Fibroblast of the aortic adventitia (primary cell): ENCODE measurements around the gene VPS37B. TPM values are rescaled to one million over a fixed set of nuclear protein-coding genes. Genes with fewer than 3 reads are reported as not detected.
"Not testable (repeated sequence)": the region's sequence is repeated elsewhere in the genome, so short reads cannot be mapped to it uniquely, and the experiment has no call there.

Source experiments
- DNase-seq: peaks from one replicate; pipeline ENCODE4 v3.0.0-alpha.2; 2010; ENCODE audit warnings: low read depth
- H3K4me3 ChIP-seq: 2 replicates; pipeline ENCODE4 v1.5.1; 2011; ENCODE audit warnings: low read depth, mild to moderate bottlenecking, control low read depth, low read length, moderate library complexity
- total RNA-seq: library from RNA; depleted of rRNA; stranded (reverse); fragments of >200 nt; gene quantifications from 2 replicates; pipeline ENCODE4 v1.2.3, GENCODE V29; 2012; ENCODE audit warnings: low replicate concordance
- TF ChIP-seq, protein P1 (sequence below): IDR thresholded peaks from 2 replicates; pipeline ENCODE4 v1.5.1; 2011; ENCODE audit warnings: mild to moderate bottlenecking, low read length, control low read depth, inconsistent platforms; ENCODE audit not compliant: insufficient read depth

The VPS37B gene
- total RNA-seq, 1 donor = 17.8 TPM

DNA sequence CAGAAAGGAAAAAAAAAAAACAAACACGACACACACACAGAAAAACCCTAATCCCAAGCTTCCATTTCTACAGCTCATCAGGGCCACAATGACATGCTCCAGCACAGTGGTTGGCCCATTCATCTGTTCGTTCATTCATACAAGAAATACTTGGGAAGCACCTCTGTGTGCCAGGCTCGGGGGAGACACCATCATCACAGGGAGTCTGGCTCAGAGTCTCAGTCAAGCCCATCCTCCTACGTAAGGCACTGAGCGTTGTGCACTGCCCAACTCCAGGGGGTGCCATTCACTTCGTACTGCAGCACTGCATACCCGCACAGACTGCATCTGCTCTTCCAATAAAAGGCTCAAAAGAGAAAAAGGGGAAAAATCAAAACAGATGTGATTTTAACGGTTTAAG, 15.3 kb downstream of the VPS37B start:
- DNase-seq = peak; percentile 73
- TF ChIP-seq, protein P1, sequence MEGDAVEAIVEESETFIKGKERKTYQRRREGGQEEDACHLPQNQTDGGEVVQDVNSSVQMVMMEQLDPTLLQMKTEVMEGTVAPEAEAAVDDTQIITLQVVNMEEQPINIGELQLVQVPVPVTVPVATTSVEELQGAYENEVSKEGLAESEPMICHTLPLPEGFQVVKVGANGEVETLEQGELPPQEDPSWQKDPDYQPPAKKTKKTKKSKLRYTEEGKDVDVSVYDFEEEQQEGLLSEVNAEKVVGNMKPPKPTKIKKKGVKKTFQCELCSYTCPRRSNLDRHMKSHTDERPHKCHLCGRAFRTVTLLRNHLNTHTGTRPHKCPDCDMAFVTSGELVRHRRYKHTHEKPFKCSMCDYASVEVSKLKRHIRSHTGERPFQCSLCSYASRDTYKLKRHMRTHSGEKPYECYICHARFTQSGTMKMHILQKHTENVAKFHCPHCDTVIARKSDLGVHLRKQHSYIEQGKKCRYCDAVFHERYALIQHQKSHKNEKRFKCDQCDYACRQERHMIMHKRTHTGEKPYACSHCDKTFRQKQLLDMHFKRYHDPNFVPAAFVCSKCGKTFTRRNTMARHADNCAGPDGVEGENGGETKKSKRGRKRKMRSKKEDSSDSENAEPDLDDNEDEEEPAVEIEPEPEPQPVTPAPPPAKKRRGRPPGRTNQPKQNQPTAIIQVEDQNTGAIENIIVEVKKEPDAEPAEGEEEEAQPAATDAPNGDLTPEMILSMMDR = peak; percentile 69
- H3K4me3 ChIP-seq = peak overlapping the region; percentile 34

DNA sequence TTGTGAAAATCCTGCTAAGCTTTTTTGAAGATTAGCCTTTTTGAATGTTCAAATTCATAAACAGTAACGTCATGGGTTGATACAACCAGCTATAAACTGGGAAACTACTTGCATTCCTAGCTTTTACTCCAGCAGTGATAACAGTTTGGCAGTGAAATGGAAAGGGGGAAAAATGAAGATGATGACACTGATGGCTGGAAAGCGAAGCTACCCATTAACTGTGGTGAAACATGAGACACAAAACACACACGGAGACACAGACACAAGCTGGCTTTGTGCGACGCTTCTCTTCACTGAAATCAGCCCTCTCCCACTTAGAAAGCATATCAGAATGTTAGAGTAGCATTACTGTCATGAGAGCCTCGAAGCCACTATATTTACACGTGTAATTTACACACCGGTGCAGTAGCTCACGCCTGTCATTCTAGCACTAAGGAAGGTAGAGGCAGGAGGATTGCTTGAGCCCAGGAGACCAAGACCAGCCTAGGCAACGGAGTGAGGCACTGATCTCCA, 15.7 kb downstream of the VPS37B start:
- peak overlapping the region; percentile 34 for H3K4me3 ChIP-seq
- TF ChIP-seq, protein P1 = no peak
- DNase-seq = peak; percentile 85

DNA sequence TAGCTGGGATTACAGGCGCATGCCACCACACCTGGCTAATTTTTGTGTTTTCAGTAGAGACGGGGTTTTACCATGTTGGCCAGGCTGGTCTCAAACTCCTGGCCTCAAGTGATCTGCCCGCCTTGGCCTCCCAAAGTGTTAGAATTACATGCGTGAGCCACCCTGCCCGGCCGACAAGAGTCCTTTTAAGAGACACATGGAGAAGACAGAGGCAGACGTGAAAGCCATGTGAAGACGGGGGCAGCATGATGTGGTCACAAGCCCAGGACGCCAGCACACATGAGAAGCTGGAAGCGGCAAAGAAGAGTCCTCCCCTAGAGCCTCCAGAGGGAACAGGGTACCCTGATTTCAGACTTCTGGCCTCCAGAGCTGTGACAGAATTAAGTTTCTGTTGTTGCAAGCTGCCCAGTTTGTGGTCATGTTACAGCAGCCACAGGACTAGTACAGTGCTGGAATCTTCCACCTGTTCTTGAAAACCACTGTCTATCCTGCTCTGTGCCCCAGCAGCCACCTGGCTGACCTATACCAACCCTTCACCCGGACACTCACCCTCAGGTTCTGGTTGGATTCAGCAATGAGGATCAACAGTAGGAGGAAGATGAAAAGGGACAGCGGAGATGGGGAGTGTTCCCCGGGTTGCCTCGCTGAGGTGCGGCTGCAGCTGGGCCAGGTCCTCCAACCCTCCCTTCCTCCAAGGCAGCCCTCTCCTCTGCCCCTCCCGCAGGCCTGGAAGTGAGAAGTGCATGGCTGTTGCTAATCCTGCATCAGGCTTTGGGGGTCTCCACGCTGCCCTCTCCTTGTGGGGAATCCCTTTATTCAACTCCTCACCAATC, 16.9 kb downstream of the VPS37B start:
- DNase-seq = no peak
- H3K4me3 ChIP-seq = no peak overlapping the region
- TF ChIP-seq, protein P1 = no peak

DNA sequence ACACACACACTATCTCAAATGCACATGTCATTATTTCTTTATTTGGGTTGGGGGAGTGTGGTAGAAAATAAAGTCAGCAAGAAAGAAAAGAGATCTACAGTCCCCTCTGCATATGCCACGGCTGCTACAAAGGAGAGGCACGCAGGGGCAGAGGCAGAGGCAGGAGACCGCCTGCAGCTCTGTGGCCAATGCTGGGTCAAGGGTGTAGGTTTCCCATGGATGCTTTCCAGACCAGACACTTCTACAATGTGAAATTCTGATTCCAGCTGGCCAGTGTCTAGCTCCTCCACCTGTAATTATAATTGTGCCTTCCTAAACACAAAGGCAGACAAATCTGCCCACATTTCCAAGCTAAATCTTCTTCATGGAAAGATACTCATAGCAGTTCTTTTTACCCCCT, 19.2 kb downstream of the VPS37B start:
- no peak for DNase-seq
- H3K4me3 ChIP-seq = no peak overlapping the region
- TF ChIP-seq, protein P1 = no peak

DNA sequence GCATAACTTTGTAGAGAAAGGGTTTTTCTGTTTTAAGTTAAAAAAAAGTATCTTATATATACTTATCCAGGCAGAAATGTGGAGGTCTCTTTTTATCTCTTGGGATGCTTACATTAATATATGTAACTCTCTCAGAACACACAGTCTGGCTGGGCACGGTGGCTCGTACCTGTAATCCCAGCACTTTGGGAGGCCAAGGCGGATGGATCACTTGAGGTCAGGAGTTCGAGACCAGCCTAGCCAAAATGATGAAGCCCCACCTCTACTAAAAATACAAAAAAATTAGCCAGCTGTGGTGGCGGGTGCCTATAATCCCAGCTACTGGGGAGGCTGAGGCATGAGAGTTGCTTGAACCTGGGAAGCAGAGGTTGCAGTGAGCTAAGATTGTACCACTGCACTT, 19.6 kb downstream of the VPS37B start:
- not testable (repeated sequence) for DNase-seq

DNA sequence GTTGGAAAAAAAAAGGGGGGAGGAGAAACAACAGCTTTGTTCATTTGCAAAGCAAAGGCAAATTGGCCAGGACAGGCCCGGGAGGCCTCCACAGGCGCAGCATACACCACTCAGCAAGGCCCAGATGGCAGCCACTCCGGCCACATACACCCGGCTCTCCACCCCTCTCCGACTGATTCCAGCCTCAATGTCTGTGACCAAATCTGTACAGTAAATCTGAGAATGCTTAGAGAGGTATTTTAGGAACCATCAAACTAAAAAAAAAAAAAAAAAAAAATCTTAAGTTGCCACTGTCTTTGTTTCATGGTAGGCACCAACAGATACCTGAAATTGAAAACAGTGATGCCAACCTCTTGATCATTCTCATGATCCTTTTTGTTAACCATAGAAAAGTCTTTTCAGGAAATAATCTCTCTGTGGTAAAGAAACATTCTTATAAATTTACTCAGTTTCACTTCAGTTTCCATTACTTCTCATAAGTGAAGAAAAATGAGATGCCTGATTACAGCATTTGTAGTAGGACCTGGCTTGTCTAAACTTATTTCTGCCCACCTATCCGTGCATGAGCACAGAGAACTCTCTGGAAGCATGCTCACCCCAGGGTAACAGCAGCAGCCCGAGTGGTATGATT, 20.2 kb downstream of the VPS37B start:
- no peak overlapping the region for H3K4me3 ChIP-seq
- DNase-seq = no peak
- TF ChIP-seq, protein P1 = no peak

More for the DNA sequence above, 19.6 kb downstream of the VPS37B start:
- not testable (repeated sequence) for H3K4me3 ChIP-seq

DNA sequence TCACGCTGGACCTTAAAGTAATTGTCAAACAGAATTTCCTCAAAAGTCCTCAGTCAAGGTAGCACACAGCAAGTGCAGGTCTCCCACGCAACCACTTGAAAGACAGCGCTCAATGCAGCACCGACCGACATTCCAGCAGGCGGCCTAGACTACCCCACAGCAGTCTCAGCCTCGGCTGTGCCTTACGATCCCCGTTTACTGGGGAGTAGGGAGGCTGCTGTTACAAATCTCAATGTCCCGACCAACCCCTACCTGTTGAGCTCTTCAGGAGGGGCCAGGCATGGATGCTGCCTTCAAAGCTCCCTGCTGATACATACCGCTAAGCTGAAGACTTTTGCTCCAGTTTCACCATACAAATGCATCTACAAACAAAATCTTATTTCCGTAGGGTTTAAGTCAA, 21.8 kb downstream of the VPS37B start:
- no peak for DNase-seq
- TF ChIP-seq, protein P1 = no peak
- H3K4me3 ChIP-seq = no peak overlapping the region
